H1 (cell line): ENCODE results near the gene HMGN2.

Source experiments
- ATF3 ChIP-seq: IDR thresholded peaks from 2 replicates; pipeline ENCODE4 v1.6.1; 2011; ENCODE audit warnings: low read depth, mild to moderate bottlenecking, low read length; ENCODE audit not compliant: insufficient read depth
- CREB1 ChIP-seq: IDR thresholded peaks from 2 replicates; pipeline ENCODE4 v1.6.1; 2012; ENCODE audit warnings: inconsistent platforms
- CTCF ChIP-seq, 3 experiments: IDR thresholded peaks; 1 replicate in 2 of 3; 2 replicates in 1 of 3; pipeline versions ENCODE4 v1.5.1 to v1.6.1; 2011; ENCODE audit warnings: low read length in 3 of 3, mild to moderate bottlenecking in 3 of 3, inconsistent platforms in 2 of 3, low read depth in 1 of 3, moderate library complexity in 1 of 3; ENCODE audit not compliant: insufficient read depth in 1 of 3; ENCODE audit errors: control extremely low read depth in 1 of 3
- EZH2 ChIP-seq: fragments of 200-600 bp; sonication (generic); IDR thresholded peaks from 2 replicates; pipeline ENCODE4 v1.7.1; 2012; ENCODE audit warnings: low read depth, mild to moderate bottlenecking, moderate library complexity, low read length, inconsistent platforms; ENCODE audit not compliant: severe bottlenecking
- GTF2F1 ChIP-seq: IDR thresholded peaks from 2 replicates; pipeline ENCODE4 v1.6.1; 2012; ENCODE audit warnings: low read depth, low read length, improper control_type of control experiment, borderline replicate concordance
- POLR2A ChIP-seq, 2 experiments: IDR thresholded peaks; 1 replicate in 1 of 2; 2 replicates in 1 of 2; pipeline ENCODE4 v1.6.1; 2011; ENCODE audit warnings: low read depth in 2 of 2, low read length in 2 of 2, mild to moderate bottlenecking in 2 of 2; ENCODE audit errors: control extremely low read depth in 1 of 2
- POLR2AphosphoS5 ChIP-seq: IDR thresholded peaks from 2 replicates; pipeline ENCODE4 v1.6.1; 2011; ENCODE audit warnings: low read depth, low read length
- RAD21 ChIP-seq, 2 experiments: IDR thresholded peaks in 1 of 2; conservative IDR thresholded peaks in 1 of 2; 2 replicates each; pipeline ENCODE4 v1.6.1; 2011; ENCODE audit warnings: low read depth in 2 of 2, low read length in 2 of 2, improper control_type of control experiment in 1 of 2, inconsistent platforms in 1 of 2, mild to moderate bottlenecking in 1 of 2, moderate library complexity in 1 of 2
- RFX5 ChIP-seq: IDR thresholded peaks from 2 replicates; pipeline ENCODE4 v1.6.1; 2011; ENCODE audit warnings: low read depth, low read length, improper control_type of control experiment, borderline replicate concordance
- RNF2 ChIP-seq: fragments of 200-900, 300-1000 bp; sonication (generic); IDR thresholded peaks from 2 replicates; pipeline ENCODE4 v1.7.1; 2016; ENCODE audit warnings: borderline replicate concordance, low read depth, mild to moderate bottlenecking, antibody characterized with exemption, low read length; ENCODE audit not compliant: poor library complexity, severe bottlenecking; ENCODE audit errors: missing control alignments

- no peak for TF ChIP-seq ATF3
- TF ChIP-seq GTF2F1: no peak
- no peak for TF ChIP-seq POLR2AphosphoS5
- TF ChIP-seq RFX5: no peak
- TF ChIP-seq RAD21 (IDR thresholded peaks at IDR 0.05 in 1 of 2, conservative IDR thresholded peaks at IDR 0.05 in 1 of 2; ENCODE audit: low read depth in 2 of 2, low read length in 2 of 2): no peak
- no peak for TF ChIP-seq POLR2A (IDR thresholded peaks at IDR 0.05; ENCODE audit: control extremely low read depth in 1 of 2, low read depth in 2 of 2, low read length in 2 of 2)
- no peak for TF ChIP-seq CREB1
- no peak for TF ChIP-seq EZH2
- TF ChIP-seq CTCF (IDR thresholded peaks at IDR 0.05; ENCODE audit: control extremely low read depth in 1 of 3, insufficient read depth in 1 of 3, low read depth in 1 of 3, low read length in 3 of 3): no peak
- TF ChIP-seq RNF2: no peak
Observed at GRCh38 chr1:26516987-26517765, 44.9 kb downstream of the HMGN2 start.
